Mesothelial cell of epicardium (in vitro differentiated cells): ENCODE measurements around the gene PTP4A1. TPM values are rescaled to one million over a fixed set of nuclear protein-coding genes. Genes with fewer than 3 reads are reported as not detected.
"Not testable (repeated sequence)": the region's sequence is repeated elsewhere in the genome, so short reads cannot be mapped to it uniquely, and the experiment has no call there.

Experiments
- DNase-seq, 2 experiments: peaks; one replicate each; pipeline ENCODE4 v3.0.0; 2021; ENCODE audit warnings: low spot score in 2 of 2; ENCODE audit not compliant: unreplicated experiment in 2 of 2
- H3K27ac Mint-ChIP-seq: 2 replicates; pipeline ENCODE4 v1.8.0; 2021; ENCODE audit warnings: mixed read lengths
- H3K27me3 Mint-ChIP-seq: 2 replicates; pipeline ENCODE4 v1.8.0; 2021; ENCODE audit warnings: low read depth, mixed read lengths
- H3K36me3 Mint-ChIP-seq: 2 replicates; pipeline ENCODE4 v1.8.0; 2021; ENCODE audit warnings: mixed read lengths
- H3K4me1 Mint-ChIP-seq: 2 replicates; pipeline ENCODE4 v1.8.0; 2021; ENCODE audit warnings: mixed read lengths
- H3K4me3 Mint-ChIP-seq: 2 replicates; pipeline ENCODE4 v1.8.0; 2021; ENCODE audit warnings: mild to moderate bottlenecking, moderate library complexity, mixed read lengths
- H3K9me3 Mint-ChIP-seq: 2 replicates; pipeline ENCODE4 v1.8.0; 2021; ENCODE audit warnings: mixed read lengths
- CTCF ChIP-seq: fragments of 200-600 bp; sonication (generic); IDR thresholded peaks from one replicate; pipeline ENCODE4 v1.5.0; 2021; ENCODE audit warnings: antibody characterized with exemption; ENCODE audit not compliant: unreplicated experiment
- total RNA-seq: library from RNA; stranded (reverse); gene quantifications from 3 replicates; pipeline ENCODE4 v1.2.1, GENCODE V29; 2021

Gene PTP4A1
- 47.0 to 51.5 TPM (median 51.1 TPM) in 3 replicates for total RNA-seq

GRCh38 chr6:63572044-63572746 is at the start of gene PTP4A1, which contains the start of gene LOC128125822:
TSS of gene PTP4A1 (plus strand) at chr6:63572480. CDS start at chr6:63576881, 4,401 bp downstream.
TSS of gene LOC128125822 (plus strand) at chr6:63572480.
- H3K27me3 Mint-ChIP-seq = no peaks in the 10 kb centered on the region
- H3K36me3 Mint-ChIP-seq = peaks cover 11% of the 10 kb centered on the region
- TF ChIP-seq CTCF = no peak
- H3K9me3 Mint-ChIP-seq = peaks cover 9% of the 10 kb centered on the region
- DNase-seq = peak; percentile 94 to 97
- H3K27ac Mint-ChIP-seq = peak within 1 kb of the TSS; percentile 97
- peak within 1 kb of the TSS; percentile 81 for H3K4me3 Mint-ChIP-seq
- H3K4me1 Mint-ChIP-seq = peaks cover 38% of the 10 kb centered on the region

- DNase-seq, H3K9me3 Mint-ChIP-seq, H3K27ac Mint-ChIP-seq, H3K36me3 Mint-ChIP-seq, H3K4me3 Mint-ChIP-seq, H3K27me3 Mint-ChIP-seq, H3K4me1 Mint-ChIP-seq: not testable (repeated sequence)
These were observed 49.4 kb upstream of the PTP4A1 start for GRCh38 chr6:63522911-63523287.

- Mint-ChIP-seq H3K9me3 (no peaks in the 10 kb centered on the region), H3K27me3 (no peaks in the 10 kb centered on the region), H3K4me1 (peaks cover 8% of the 10 kb centered on the region), H3K27ac (no peak overlapping the region), H3K4me3 (no peak overlapping the region), H3K36me3 (no peaks in the 10 kb centered on the region)
- DNase-seq = no peak
- TF ChIP-seq CTCF = no peak
These were observed 48.6 kb upstream of the PTP4A1 start for GRCh38 chr6:63523630-63524029.

GRCh38 chr6:63525186-63525878 is 46.9 kb upstream of the PTP4A1 start:
- Mint-ChIP-seq H3K4me1 (peaks cover 15% of the 10 kb centered on the region), H3K27ac (no peak overlapping the region), H3K36me3 (no peaks in the 10 kb centered on the region), H3K9me3 (no peaks in the 10 kb centered on the region), H3K27me3 (no peaks in the 10 kb centered on the region), H3K4me3 (no peak overlapping the region)
- no peak for TF ChIP-seq CTCF
- DNase-seq = no peak

- Mint-ChIP-seq H3K4me3 (no peak overlapping the region), H3K27me3 (no peaks in the 10 kb centered on the region), H3K36me3 (no peaks in the 10 kb centered on the region), H3K4me1 (peaks cover 15% of the 10 kb centered on the region), H3K9me3 (no peaks in the 10 kb centered on the region), H3K27ac (no peak overlapping the region)
- TF ChIP-seq CTCF = no peak
- no peak for DNase-seq
These were observed 45.3 kb upstream of the PTP4A1 start for GRCh38 chr6:63526931-63527330.
